ENCODE results near the gene ERV3-1.
"Not testable (repeated sequence)": the region's sequence is repeated elsewhere in the genome, so short reads cannot be mapped to it uniquely, and the experiment has no call there.

Gene ERV3-1

GRCh38 chr7:65006094-65006992 is at the start of gene ERV3-1:
Gene ERV3-1 (minus strand): TSS chr7:65006687. CDS start chr7:64993026, 13,661 bp downstream.
- peak; percentile 24 for DNase-seq

GRCh38 chr7:65055786-65056185 is 49.3 kb upstream of the ERV3-1 start:
- not testable (repeated sequence) for DNase-seq

GRCh38 chr7:65054466-65054994 is 48.0 kb upstream of the ERV3-1 start:
- DNase-seq, result not testable (repeated sequence)

- not testable (repeated sequence) for DNase-seq
These were observed 45.2 kb upstream of the ERV3-1 start for GRCh38 chr7:65051654-65052053.

- not testable (repeated sequence) for DNase-seq
These were observed 44.7 kb upstream of the ERV3-1 start for GRCh38 chr7:65051139-65051538.

GRCh38 chr7:65046329-65046728 is 39.8 kb upstream of the ERV3-1 start:
- not testable (repeated sequence) for DNase-seq

GRCh38 chr7:65045589-65045988 is 39.1 kb upstream of the ERV3-1 start:
- DNase-seq, result not testable (repeated sequence)

- not testable (repeated sequence) for DNase-seq
These were observed 32.3 kb upstream of the ERV3-1 start for GRCh38 chr7:65038767-65039166.

GRCh38 chr7:65037740-65038688 is 31.5 kb upstream of the ERV3-1 start:
- peak; percentile 53 for DNase-seq

- not testable (repeated sequence) for DNase-seq
These were observed 30.0 kb upstream of the ERV3-1 start for GRCh38 chr7:65036526-65036925.

- DNase-seq, result not testable (repeated sequence)
These were observed 29.0 kb upstream of the ERV3-1 start for GRCh38 chr7:65035469-65035868.

GRCh38 chr7:65034120-65034782 is 27.8 kb upstream of the ERV3-1 start:
- DNase-seq, result not testable (repeated sequence)

GRCh38 chr7:65033391-65033790 is 26.9 kb upstream of the ERV3-1 start:
- DNase-seq, result not testable (repeated sequence)

GRCh38 chr7:65025023-65025422 is 18.5 kb upstream of the ERV3-1 start:
- not testable (repeated sequence) for DNase-seq

- not testable (repeated sequence) for DNase-seq
These were observed 14.5 kb upstream of the ERV3-1 start for GRCh38 chr7:65020978-65021377.

GRCh38 chr7:65009881-65010280 is 3.4 kb upstream of the ERV3-1 start:
- DNase-seq, result not testable (repeated sequence)

- DNase-seq, result not testable (repeated sequence)
These were observed 2.9 kb upstream of the ERV3-1 start for GRCh38 chr7:65009394-65009793.

GRCh38 chr7:65007036-65007435 is 549 bp upstream of the ERV3-1 start:
- not testable (repeated sequence) for DNase-seq

GRCh38 chr7:65004575-65004974 is 1.9 kb downstream of the ERV3-1 start:
- DNase-seq, result no peak

- no peak for DNase-seq
These were observed 3.4 kb downstream of the ERV3-1 start for GRCh38 chr7:65002972-65003585.

- no peak for DNase-seq
These were observed 5.1 kb downstream of the ERV3-1 start for GRCh38 chr7:65001291-65001814.

All from 8988T (cell line).